Neural cell (in vitro differentiated cells): ENCODE measurements around the gene NOC2L. TPM values are rescaled to one million over a fixed set of nuclear protein-coding genes. Genes with fewer than 3 reads are reported as not detected.

Experiments
- H2AFZ ChIP-seq: fragments of 200-600, 300-800 bp; sonication (generic), shearing (Covaris generic); 2 replicates; pipeline ENCODE4 v1.6.0; 2014; ENCODE audit warnings: low read depth, mild to moderate bottlenecking, antibody characterized with exemption, low read length, moderate library complexity
- H3F3A ChIP-seq: fragments of 200-600 bp; shearing (Covaris generic); 2 replicates; pipeline ENCODE4 v1.6.1; 2016; ENCODE audit warnings: mild to moderate bottlenecking, moderate library complexity, mixed read lengths, antibody characterized with exemption, low read length; ENCODE audit not compliant: insufficient read depth, poor library complexity, severe bottlenecking
- H3K27ac ChIP-seq: fragments of 200-600, 300-800 bp; sonication (generic), shearing (Covaris generic); 2 replicates; pipeline ENCODE4 v1.5.1; 2014; ENCODE audit warnings: mild to moderate bottlenecking, low read length, moderate library complexity
- H3K27me3 ChIP-seq: fragments of 300-800, 200-600 bp; sonication (generic), shearing (Covaris generic); 2 replicates; pipeline ENCODE4 v1.6.0; 2014; ENCODE audit warnings: mild to moderate bottlenecking, low read depth, low read length, moderate library complexity; ENCODE audit not compliant: insufficient read depth
- H3K36me3 ChIP-seq: fragments of 300-800, 200-600 bp; sonication (generic), shearing (Covaris generic); 2 replicates; pipeline ENCODE4 v1.5.1; 2014; ENCODE audit warnings: mild to moderate bottlenecking, antibody characterized with exemption, low read length, moderate library complexity; ENCODE audit not compliant: insufficient read depth
- H3K4me2 ChIP-seq: fragments of 300-800, 200-600 bp; sonication (generic), shearing (Covaris generic); 2 replicates; pipeline ENCODE4 v1.6.0; 2014; ENCODE audit warnings: mild to moderate bottlenecking, low read length
- H3K4me3 ChIP-seq: fragments of 300-800, 200-600 bp; sonication (generic), shearing (Covaris generic); 2 replicates; pipeline ENCODE4 v1.5.1; 2014; ENCODE audit warnings: mild to moderate bottlenecking, low read length, moderate library complexity
- H3K79me2 ChIP-seq: fragments of 200-600 bp; shearing (Covaris generic); replicated peaks from 2 replicates; pipeline ENCODE4 v1.6.0; 2014; ENCODE audit warnings: mild to moderate bottlenecking, low read length, moderate library complexity; ENCODE audit not compliant: insufficient read depth
- H3K9ac ChIP-seq: fragments of 300-800, 200-600 bp; sonication (generic), shearing (Covaris generic); 2 replicates; pipeline ENCODE4 v1.6.1; 2016; ENCODE audit warnings: mild to moderate bottlenecking, low read length, mixed read lengths
- H3K9me2 ChIP-seq: fragments of 200-600 bp; shearing (Covaris generic); 2 replicates; pipeline ENCODE4 v1.6.1; 2016; ENCODE audit warnings: mild to moderate bottlenecking, low read length, mixed read lengths; ENCODE audit not compliant: insufficient read depth
- H3K9me3 ChIP-seq: fragments of 200-600, 300-800 bp; sonication (generic), shearing (Covaris generic); 2 replicates; pipeline ENCODE4 v1.6.1; 2016; ENCODE audit warnings: mild to moderate bottlenecking, mixed run types, low read length, moderate library complexity, mixed read lengths
- H4K20me1 ChIP-seq: fragments of 200-600 bp; shearing (Covaris generic); 2 replicates; pipeline ENCODE4 v1.6.1; 2016; ENCODE audit warnings: mild to moderate bottlenecking, mixed run types; ENCODE audit not compliant: insufficient read depth
- EP300 ChIP-seq: fragments of 450-650 bp; conservative IDR thresholded peaks from 2 replicates; pipeline ENCODE4 v1.6.1; 2014; ENCODE audit warnings: antibody characterized with exemption, mild to moderate bottlenecking, moderate library complexity; ENCODE audit not compliant: poor library complexity, severe bottlenecking
- EZH2 ChIP-seq: fragments of 200-600, 300-800 bp; shearing (Covaris generic), sonication (generic); IDR thresholded peaks from 2 replicates; pipeline ENCODE4 v1.6.1; 2014; ENCODE audit warnings: antibody characterized with exemption, low read length, borderline replicate concordance, mild to moderate bottlenecking; ENCODE audit not compliant: insufficient read depth, poor library complexity, severe bottlenecking
- MXI1 ChIP-seq: fragments of 450-650 bp; conservative IDR thresholded peaks from 2 replicates; pipeline ENCODE4 v1.6.1; 2014; ENCODE audit warnings: antibody characterized with exemption, mild to moderate bottlenecking; ENCODE audit not compliant: poor library complexity, severe bottlenecking
- POLR2AphosphoS5 ChIP-seq: IDR thresholded peaks from 2 replicates; pipeline ENCODE4 v1.6.1; 2012
- RAD21 ChIP-seq: fragments of 450-650 bp; conservative IDR thresholded peaks from 2 replicates; pipeline ENCODE4 v1.6.1; 2014; ENCODE audit warnings: antibody characterized with exemption, mild to moderate bottlenecking, moderate library complexity
- SMC3 ChIP-seq: fragments of 450-650 bp; conservative IDR thresholded peaks from 2 replicates; pipeline ENCODE4 v1.6.1; 2014; ENCODE audit warnings: antibody characterized with exemption, mild to moderate bottlenecking, moderate library complexity; ENCODE audit not compliant: poor library complexity
- TAF1 ChIP-seq: IDR thresholded peaks from 2 replicates; pipeline ENCODE4 v1.6.1; 2012; ENCODE audit warnings: low read depth
- polyA plus RNA-seq: library from polyadenylated mRNA; depleted of rRNA; stranded (reverse); fragments of >200 nt; gene quantifications from 2 replicates; pipeline ENCODE4 v1.2.3, GENCODE V29; 2014
- TF ChIP-seq, protein P1 (sequence below): fragments of 450-650 bp; IDR thresholded peaks from 2 replicates; pipeline ENCODE4 v1.5.1; 2014; ENCODE audit warnings: antibody characterized with exemption, mild to moderate bottlenecking, moderate library complexity; ENCODE audit not compliant: poor library complexity, severe bottlenecking
- TF ChIP-seq, protein P2 (sequence below): IDR thresholded peaks from 2 replicates; pipeline ENCODE4 v1.6.1; 2012; ENCODE audit warnings: borderline replicate concordance

Gene NOC2L
- polyA plus RNA-seq, 1 donor from 2014 or later = 77.2 TPM

DNA sequence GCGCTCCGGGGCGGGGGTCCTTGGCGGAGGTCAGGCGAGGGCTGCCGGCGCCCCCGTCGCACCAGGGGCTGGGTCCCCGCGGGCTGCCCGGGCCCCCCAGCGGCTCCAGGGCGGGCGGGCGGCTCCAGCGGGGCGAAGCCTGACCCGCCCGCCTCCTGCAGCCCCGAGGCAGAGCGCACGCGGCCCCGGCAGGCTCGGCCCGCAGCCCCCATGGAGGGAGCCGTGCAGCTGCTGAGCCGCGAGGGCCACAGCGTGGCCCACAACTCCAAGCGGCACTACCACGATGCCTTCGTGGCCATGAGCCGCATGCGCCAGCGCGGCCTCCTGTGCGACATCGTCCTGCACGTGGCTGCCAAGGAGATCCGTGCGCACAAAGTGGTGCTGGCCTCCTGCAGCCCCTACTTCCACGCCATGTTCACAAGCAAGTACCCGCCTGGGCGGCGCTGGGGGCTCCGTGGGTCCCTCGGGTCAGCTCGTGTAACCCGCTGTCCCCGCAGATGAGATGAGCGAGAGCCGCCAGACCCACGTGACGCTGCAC is 2.1 kb upstream of the NOC2L start:
- TF ChIP-seq, protein P1, sequence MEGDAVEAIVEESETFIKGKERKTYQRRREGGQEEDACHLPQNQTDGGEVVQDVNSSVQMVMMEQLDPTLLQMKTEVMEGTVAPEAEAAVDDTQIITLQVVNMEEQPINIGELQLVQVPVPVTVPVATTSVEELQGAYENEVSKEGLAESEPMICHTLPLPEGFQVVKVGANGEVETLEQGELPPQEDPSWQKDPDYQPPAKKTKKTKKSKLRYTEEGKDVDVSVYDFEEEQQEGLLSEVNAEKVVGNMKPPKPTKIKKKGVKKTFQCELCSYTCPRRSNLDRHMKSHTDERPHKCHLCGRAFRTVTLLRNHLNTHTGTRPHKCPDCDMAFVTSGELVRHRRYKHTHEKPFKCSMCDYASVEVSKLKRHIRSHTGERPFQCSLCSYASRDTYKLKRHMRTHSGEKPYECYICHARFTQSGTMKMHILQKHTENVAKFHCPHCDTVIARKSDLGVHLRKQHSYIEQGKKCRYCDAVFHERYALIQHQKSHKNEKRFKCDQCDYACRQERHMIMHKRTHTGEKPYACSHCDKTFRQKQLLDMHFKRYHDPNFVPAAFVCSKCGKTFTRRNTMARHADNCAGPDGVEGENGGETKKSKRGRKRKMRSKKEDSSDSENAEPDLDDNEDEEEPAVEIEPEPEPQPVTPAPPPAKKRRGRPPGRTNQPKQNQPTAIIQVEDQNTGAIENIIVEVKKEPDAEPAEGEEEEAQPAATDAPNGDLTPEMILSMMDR = no peak
- TF ChIP-seq SMC3 (no peak), POLR2AphosphoS5 (no peak), RAD21 (no peak), TAF1 (no peak), MXI1 (no peak), EP300 (no peak), EZH2 (no peak)
- TF ChIP-seq, protein P2, sequence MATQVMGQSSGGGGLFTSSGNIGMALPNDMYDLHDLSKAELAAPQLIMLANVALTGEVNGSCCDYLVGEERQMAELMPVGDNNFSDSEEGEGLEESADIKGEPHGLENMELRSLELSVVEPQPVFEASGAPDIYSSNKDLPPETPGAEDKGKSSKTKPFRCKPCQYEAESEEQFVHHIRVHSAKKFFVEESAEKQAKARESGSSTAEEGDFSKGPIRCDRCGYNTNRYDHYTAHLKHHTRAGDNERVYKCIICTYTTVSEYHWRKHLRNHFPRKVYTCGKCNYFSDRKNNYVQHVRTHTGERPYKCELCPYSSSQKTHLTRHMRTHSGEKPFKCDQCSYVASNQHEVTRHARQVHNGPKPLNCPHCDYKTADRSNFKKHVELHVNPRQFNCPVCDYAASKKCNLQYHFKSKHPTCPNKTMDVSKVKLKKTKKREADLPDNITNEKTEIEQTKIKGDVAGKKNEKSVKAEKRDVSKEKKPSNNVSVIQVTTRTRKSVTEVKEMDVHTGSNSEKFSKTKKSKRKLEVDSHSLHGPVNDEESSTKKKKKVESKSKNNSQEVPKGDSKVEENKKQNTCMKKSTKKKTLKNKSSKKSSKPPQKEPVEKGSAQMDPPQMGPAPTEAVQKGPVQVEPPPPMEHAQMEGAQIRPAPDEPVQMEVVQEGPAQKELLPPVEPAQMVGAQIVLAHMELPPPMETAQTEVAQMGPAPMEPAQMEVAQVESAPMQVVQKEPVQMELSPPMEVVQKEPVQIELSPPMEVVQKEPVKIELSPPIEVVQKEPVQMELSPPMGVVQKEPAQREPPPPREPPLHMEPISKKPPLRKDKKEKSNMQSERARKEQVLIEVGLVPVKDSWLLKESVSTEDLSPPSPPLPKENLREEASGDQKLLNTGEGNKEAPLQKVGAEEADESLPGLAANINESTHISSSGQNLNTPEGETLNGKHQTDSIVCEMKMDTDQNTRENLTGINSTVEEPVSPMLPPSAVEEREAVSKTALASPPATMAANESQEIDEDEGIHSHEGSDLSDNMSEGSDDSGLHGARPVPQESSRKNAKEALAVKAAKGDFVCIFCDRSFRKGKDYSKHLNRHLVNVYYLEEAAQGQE = no peak
- peak overlapping the region; percentile 65 for H3K4me3 ChIP-seq
- H4K20me1 ChIP-seq = no peaks in the 10 kb centered on the region
- H3K9me2 ChIP-seq = no peaks in the 10 kb centered on the region
- H3F3A ChIP-seq = no peaks in the 10 kb centered on the region
- H2AFZ ChIP-seq = no peak overlapping the region
- peak overlapping the region; percentile 35 for H3K4me2 ChIP-seq
- no peak overlapping the region for H3K27ac ChIP-seq
- H3K79me2 ChIP-seq = peaks cover 7% of the 10 kb centered on the region
- no peaks in the 10 kb centered on the region for H3K36me3 ChIP-seq
- peaks cover 9% of the 10 kb centered on the region for H3K27me3 ChIP-seq
- no peaks in the 10 kb centered on the region for H3K9me3 ChIP-seq
- H3K9ac ChIP-seq = peak overlapping the region; percentile 63

DNA sequence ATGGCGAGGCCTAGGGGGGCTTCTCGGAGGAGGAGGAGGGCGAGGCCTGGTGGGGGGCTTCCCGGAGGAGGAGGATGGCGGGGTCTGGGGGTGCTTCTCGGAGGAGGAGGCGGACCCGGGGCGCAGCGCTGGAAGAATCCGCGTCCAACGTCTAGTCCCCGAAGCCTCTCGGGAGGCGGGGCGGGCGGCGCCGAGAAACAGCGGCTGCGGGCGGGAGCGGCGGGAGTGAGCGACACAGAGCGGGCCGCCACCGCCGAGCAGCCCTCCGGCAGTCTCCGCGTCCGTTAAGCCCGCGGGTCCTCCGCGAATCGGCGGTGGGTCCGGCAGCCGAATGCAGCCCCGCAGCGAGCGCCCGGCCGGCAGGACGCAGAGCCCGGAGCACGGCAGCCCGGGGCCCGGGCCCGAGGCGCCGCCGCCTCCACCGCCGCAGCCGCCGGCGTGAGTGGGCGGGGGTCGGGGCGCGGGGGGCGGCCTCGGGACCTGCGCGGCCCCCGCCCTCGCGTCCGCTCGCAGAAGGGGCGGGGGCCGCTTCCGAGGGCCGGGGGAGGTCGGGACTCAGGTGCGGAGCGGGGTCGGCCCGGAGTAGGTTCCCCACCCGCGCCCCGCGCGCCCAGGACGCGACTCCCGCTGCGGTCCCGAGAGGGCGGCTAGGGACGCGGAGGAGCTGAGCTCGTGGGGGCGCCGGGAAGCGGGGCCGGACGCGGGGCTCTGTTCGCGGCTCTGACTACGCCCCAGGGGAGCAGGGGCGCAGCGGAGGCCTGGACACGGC is 1.5 kb upstream of the NOC2L start, which contains the start of gene KLHL17:
Gene KLHL17 (plus strand): TSS at position 222 of the 769 bp plus-strand sequence. CDS start 110 bp downstream, at position 332.
- no peaks in the 10 kb centered on the region for H3K9me2 ChIP-seq
- H3K4me2 ChIP-seq = peak within 1 kb of the TSS; percentile 35
- H3K9me3 ChIP-seq = no peaks in the 10 kb centered on the region
- peak within 1 kb of the TSS; percentile 65 for H3K4me3 ChIP-seq
- no peak within 1 kb of the TSS for H2AFZ ChIP-seq
- H3K79me2 ChIP-seq = peaks cover 7% of the 10 kb centered on the region
- peaks cover 2% of the 10 kb centered on the region for H3K27me3 ChIP-seq
- no peak within 1 kb of the TSS for H3K27ac ChIP-seq
- no peaks in the 10 kb centered on the region for H3F3A ChIP-seq
- no peaks in the 10 kb centered on the region for H4K20me1 ChIP-seq
- TF ChIP-seq TAF1 (peak; percentile 27), EZH2 (no peak), POLR2AphosphoS5 (peak; percentile 49), SMC3 (no peak), RAD21 (no peak), EP300 (peak; percentile 47), MXI1 (peak; percentile 18)
- TF ChIP-seq, protein P2 = peak; percentile 57
- TF ChIP-seq, protein P1 = no peak
- no peaks in the 10 kb centered on the region for H3K36me3 ChIP-seq
- H3K9ac ChIP-seq = peak within 1 kb of the TSS; percentile 63
